HT1080 (cell line): ENCODE measurements around the gene TAS2R7. TPM values are rescaled to one million over a fixed set of nuclear protein-coding genes. Genes with fewer than 3 reads are reported as not detected.
"Not testable (repeated sequence)": the region's sequence is repeated elsewhere in the genome, so short reads cannot be mapped to it uniquely, and the experiment has no call there.

Experiments
- DNase-seq: peaks from one replicate; pipeline ENCODE4 v3.0.0-alpha.2; 2015; ENCODE audit warnings: low read depth
- polyA plus RNA-seq, 2 experiments: library from polyadenylated mRNA; depleted of rRNA; stranded (reverse); fragments of >200 nt; gene quantifications; 2 replicates each; pipeline ENCODE4 v1.2.3, GENCODE V29; 2015
- total RNA-seq: library from RNA; depleted of rRNA; stranded (reverse); fragments of >200 nt; shearing (Covaris generic); gene quantifications from 2 replicates; pipeline ENCODE4 v1.2.3, GENCODE V29; 2014; rRNA removed

Gene TAS2R7, protein sequence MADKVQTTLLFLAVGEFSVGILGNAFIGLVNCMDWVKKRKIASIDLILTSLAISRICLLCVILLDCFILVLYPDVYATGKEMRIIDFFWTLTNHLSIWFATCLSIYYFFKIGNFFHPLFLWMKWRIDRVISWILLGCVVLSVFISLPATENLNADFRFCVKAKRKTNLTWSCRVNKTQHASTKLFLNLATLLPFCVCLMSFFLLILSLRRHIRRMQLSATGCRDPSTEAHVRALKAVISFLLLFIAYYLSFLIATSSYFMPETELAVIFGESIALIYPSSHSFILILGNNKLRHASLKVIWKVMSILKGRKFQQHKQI
- not detected in 2 replicates for total RNA-seq
- not detected in 2 replicates for polyA plus RNA-seq (2015; cell fraction: cytosol; rRNA removed)
- not detected in 2 replicates for polyA plus RNA-seq (2015; cell fraction: nucleus; rRNA removed)

DNA sequence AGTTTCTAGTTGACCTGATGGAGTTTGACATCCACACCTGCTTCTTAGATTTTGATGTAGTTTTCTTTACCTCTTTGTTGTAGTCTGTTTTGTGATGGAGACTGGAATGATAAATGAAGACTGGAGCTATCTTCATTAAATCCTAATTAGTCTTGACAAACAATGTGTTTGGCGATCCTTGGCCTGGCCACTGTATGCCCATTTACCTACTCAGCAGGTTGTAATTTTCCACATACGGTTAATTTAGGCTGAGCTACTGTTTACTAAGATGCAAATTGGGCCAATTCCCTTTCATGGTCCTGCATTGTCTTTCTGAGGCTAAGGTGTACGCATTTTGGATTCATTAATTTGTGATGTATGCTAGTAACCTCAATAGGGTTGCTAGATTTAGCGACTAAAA, at the start of gene TAS2R7:
TSS of gene TAS2R7 (minus strand) at position 41 of the 400 bp plus-strand sequence. CDS start 57 bp downstream, outside the sequence.
- no peak for DNase-seq

GRCh38 chr12:10851243-10851858, 48.9 kb upstream of the TAS2R7 start:
- no peak for DNase-seq

DNA sequence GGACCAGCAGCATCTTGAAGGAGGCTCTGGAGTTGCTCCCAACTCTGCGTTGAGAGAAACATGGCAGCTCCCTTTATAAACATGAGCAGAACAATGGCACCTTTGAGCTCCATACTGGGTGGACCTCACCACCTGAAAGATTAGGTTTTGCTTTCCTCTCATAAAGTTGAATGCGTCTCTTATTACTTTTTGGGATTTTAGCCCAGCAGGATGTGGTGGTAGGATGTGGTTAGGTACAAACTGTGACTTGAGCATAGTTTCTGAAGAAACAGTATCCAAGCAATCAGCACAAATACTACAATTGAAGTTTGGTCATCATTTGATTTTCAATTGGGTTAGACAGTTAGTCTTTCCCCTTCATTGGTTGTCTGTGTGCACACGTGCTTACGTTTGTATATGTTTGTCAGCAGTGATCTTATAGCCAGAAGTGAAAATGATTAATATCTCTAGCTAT, 47.0 kb upstream of the TAS2R7 start, which contains the start of gene PRR4:
TSS of gene PRR4 (minus strand) at position 51 of the 454 bp plus-strand sequence. CDS start at position 13, 38 bp downstream.
- peak; percentile 94 for DNase-seq

DNA sequence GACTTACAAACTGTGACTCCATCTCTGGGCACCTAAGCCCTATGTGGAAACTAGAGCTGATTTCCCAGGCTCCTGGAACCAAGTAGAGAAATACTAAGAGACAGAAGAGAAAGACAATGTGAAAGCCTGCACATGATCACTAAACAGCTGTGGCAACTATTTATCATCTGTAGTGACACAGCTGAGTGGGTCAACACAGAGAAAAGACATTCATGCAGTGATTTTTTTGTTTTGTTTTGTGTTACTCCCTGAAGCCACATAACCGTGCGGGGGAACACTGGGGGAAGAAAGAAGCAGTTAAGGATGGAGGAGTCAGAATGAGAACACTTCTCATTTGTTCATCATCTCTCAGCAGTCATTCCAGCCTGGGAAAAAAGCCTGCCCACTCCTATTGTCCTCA, 45.3 kb upstream of the TAS2R7 start:
- no peak for DNase-seq

DNA sequence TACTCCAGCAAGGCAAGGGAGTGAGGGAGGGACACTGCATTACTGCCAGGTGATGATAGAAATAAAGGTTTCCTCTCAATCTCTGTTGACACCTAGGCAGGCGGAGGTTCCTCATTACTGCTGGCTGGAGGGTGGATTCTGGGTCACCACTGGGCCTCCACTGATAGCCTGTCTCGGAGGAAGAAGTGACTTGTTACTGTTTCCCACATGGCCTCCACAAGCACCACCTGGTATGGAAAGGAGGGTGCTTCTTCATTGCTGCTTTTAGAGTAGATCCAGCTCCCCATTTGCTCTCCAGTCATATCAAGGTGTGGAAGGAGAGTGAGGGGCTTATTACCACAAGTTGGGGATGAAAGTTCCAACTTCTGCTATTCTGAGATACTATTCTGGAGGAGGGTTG, 40.4 kb upstream of the TAS2R7 start:
- DNase-seq = no peak

GRCh38 chr12:10838461-10838860, 36.0 kb upstream of the TAS2R7 start:
- DNase-seq = no peak

- DNase-seq = no peak
Measured at GRCh38 chr12:10829994-10830393, 27.6 kb upstream of the TAS2R7 start.

- DNase-seq = no peak
Measured at GRCh38 chr12:10826258-10826657, 23.8 kb upstream of the TAS2R7 start, which contains the start of gene TAS2R10. TSS of gene TAS2R10 (minus strand) at chr12:10826358. CDS start at chr12:10826269, 89 bp downstream.

GRCh38 chr12:10824957-10825356, 22.5 kb upstream of the TAS2R7 start:
- DNase-seq = no peak

DNA sequence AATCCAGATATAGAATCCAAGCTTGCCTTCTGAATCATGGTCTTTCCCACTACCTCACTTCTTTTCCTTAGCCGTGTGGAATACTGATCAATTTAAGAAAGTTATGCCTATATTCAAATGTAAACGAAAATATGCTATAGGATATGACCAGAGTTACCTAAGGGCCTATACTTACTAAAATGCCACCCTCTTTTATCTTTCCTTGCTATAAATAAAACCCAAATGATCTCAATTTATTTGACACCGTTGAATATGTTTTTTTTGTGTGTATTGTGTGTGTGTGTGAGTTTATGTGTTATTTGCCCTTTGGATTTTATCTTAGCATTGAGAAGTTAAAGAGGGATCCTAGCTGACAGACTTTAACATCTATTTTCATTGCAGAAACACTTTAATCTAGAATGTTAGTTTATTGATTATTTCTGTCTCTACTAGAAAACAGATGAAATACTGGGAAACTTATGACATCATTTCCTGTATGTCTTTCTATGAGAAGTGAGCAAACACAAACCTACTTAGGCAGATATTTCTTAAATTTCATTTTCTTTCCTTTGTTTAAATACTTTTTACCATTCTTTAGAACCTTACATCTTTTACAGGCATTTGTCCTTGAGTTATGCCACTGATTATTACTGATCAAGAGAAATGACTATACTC, 9.6 kb upstream of the TAS2R7 start:
- DNase-seq = no peak

- no peak for DNase-seq
Measured at GRCh38 chr12:10810068-10810467, 7.6 kb upstream of the TAS2R7 start, which contains the start of gene TAS2R9. TSS of gene TAS2R9 (minus strand) at chr12:10810168. CDS start at chr12:10810075, 93 bp downstream.

DNA sequence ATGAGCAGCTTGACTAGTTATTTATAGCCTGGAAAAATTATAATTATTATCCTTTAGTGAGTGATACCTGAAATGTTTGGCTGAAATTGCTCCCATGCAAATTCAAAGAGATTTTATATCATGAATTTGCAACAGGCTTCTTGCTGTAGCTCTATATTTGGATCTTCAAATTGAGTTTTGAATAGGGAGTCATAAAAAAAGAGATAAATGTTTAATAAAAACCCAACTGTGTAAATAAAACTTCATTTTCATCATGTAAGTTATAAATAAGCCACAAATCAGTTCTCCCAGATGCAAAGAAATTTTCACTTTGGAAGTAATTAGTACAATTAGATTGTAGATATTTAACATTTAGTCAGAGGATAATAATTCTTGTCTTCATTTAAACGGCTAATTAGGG, 4.8 kb upstream of the TAS2R7 start, which contains the start of gene TAS2R8:
TSS of gene TAS2R8 (minus strand) at position 101 of the 400 bp plus-strand sequence. CDS start 306 bp downstream, outside the sequence.
- DNase-seq = no peak

DNA sequence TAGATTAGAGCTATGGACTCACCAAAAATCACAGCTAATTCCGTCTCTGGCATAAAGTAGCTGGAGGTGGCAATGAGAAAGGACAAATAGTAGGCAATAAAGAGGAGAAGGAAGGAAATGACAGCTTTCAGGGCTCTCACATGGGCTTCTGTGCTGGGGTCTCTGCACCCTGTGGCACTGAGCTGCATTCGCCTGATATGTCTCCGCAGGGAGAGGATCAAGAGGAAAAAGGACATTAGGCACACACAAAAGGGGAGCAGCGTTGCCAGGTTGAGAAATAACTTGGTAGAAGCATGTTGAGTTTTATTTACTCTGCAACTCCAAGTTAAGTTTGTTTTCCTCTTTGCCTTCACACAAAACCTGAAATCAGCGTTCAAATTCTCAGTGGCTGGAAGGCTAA, 686 bp downstream of the TAS2R7 start:
- DNase-seq = no peak

- DNase-seq = no peak
Measured at GRCh38 chr12:10794222-10794621, 8.2 kb downstream of the TAS2R7 start.

DNA sequence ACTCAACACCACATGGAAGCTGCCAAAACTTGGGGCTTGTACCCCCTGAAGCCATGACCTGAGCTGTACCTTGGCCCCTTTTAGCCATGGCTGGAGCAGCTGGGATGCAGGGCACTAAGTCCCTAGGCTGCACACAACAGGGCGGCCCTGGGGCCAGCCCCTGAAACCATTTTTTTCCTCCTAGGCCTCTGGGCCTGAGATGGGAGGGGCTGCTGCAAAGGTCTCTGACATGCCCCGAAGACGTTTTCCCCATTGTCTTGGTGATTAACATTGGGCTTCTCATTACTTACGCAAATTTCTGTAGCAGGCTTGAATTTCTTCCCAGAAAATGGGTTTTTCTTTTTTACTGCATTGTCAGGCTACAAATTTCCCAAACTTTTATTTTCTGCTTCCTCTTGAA, 10.7 kb downstream of the TAS2R7 start:
- not testable (repeated sequence) for DNase-seq

DNA sequence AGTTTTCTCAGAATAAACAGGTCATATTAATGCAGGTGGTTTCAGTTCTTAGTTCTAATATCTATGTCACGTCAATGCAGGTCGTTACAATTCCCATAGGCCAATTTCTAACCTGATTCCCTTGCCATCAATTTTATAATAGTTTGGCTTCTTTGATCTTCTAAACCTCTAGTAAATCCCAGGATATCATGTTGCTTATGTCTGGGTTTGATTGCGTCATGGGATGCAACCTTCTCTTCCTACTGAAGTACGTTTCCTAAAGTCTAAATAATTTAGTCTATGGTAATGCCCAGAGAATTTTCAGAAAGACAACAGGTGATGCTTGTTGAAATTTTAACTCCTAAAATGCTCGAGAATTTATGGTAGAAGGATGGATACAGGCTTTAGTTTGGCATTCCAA, 19.2 kb downstream of the TAS2R7 start:
- no peak for DNase-seq

- no peak for DNase-seq
Measured at GRCh38 chr12:10779103-10779502, 23.3 kb downstream of the TAS2R7 start.

DNA sequence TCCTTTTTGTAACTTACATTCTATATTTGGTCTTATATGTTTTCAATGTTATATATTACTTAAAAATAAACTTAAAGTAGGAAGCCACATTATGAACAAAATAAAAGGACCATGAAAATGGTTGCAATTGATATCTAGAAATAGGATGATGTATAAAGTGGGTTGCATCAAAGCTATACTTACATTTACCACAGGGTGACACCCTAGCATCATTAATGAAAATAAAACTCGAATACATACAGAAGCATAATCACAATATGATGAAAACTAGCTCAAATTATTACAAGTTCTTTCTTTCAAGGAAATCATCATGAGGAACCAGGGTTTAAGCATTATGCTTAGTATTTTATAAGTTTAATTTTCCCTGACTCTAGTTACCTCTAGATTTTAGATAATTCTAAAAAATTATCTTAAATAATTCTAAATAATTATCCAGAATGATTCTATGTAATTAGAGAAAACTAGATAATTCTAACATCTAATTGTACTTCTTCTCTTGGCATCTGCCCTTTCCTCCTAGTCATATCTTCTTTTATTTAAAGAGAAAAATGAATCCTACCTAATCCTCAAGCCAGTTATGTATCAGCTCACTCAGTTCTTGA, 31.2 kb downstream of the TAS2R7 start:
- DNase-seq = peak; percentile 22

DNA sequence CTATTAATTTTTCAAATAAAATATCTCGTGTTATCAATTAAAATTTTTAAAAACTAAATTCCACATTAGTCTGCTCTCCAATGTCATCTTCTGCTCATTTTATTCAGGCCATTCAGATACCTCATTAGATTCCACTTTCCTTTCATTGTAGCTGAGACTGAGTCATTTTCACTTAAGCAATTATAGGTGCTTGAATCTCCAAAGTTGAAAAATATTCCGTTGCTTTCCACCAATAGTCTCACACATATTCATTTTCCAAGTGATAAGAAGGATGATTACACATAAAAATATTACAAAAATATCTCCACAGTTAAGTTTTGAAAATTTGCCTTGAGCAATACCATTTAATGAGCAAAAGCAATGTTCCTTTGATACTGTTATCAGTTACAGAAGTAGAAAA, 42.8 kb downstream of the TAS2R7 start:
- DNase-seq = no peak

DNA sequence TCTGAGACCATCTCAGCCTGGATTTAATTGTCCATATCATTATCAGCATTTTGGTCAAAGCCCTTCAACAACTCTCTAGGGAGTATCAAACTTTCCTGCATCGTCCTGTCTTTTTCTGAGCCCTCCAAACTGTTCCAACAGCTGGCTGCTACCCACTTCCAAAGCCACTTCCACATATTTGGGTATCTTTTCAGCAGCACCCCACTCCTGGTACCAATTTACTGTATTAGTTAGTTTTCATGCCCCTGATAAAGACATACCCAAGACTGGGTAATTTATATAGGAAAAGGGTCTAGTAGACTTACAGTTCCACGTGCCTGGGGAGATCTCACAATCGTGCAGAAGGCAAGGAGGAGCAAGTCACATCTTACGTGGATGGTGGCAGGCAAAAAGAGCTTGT, 46.2 kb downstream of the TAS2R7 start:
- no peak for DNase-seq

GRCh38 chr12:10753059-10753458, 49.4 kb downstream of the TAS2R7 start:
- no peak for DNase-seq
